Limb (tissue), 2 donors: ENCODE measurements around the gene BHLHE40.

Source experiments
- DNase-seq, 2 donors: peaks; one replicate each; pipeline ENCODE4 v3.0.0-alpha.2; 2016; ENCODE audit errors: extremely low spot score in 2 of 2

The BHLHE40 gene

DNA sequence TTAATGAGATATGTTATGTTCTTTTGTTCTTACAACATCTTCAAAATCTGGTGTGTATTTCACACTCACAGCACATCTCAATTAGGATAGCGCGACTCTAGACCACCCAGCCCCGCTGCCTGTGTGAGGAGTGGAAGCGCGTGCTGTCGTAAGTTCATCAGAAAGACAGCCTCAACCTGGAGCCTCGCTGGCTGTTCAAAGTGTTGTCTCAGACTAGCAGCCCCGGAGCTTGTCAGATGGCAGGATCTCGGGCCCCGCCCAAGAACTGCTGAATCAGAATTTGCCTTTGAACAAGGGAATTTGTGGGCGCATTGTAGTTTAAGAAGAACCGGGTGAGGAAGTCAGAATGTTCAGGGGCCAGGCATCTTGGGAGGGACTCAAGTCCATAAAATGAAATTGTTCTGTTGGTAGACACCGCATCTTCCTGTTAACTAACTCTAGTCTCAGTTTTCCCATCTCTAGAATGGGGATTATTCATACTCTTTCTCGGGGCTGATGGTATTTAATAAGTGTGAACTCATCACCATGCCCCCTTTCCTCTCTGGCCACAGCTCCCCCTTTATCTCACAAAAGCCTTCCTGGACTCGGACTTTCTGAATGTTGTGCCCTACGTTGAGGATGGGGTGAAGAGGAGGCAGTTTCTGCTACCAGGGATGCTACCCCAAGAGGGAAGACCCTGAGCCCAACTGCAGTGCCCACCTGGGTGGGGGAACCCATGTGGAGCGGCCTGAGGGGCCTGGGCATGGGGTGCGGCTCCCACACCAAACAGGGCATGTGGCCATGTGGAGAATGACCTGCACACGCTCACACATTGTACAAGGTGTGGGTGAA lies 40.4 kb downstream of the BHLHE40 start:
- no peak for DNase-seq

DNA sequence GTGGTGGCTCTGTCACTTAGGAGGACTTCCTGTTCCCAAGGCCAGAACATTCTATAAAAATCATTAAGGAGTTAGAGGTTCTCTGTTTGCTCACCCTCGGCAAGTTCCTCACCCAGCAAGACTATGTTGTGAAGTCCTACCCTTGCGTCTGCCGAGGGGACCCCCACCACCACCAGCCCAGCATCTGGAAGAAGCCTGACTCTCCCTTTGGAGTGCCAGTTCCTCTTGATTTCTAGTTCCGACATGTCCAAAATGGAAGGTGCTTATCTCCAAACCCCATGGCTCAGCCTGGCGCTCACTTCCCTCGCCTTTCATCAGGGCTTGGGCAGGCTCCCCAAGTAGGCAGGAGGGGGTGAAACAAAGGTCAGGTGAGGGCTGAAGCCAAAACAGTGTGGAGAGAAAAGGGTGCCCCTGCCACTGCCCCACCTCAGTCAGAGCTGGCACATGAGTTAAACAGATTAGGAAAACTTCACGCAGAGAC lies 41.0 kb downstream of the BHLHE40 start:
- no peak for DNase-seq

DNA sequence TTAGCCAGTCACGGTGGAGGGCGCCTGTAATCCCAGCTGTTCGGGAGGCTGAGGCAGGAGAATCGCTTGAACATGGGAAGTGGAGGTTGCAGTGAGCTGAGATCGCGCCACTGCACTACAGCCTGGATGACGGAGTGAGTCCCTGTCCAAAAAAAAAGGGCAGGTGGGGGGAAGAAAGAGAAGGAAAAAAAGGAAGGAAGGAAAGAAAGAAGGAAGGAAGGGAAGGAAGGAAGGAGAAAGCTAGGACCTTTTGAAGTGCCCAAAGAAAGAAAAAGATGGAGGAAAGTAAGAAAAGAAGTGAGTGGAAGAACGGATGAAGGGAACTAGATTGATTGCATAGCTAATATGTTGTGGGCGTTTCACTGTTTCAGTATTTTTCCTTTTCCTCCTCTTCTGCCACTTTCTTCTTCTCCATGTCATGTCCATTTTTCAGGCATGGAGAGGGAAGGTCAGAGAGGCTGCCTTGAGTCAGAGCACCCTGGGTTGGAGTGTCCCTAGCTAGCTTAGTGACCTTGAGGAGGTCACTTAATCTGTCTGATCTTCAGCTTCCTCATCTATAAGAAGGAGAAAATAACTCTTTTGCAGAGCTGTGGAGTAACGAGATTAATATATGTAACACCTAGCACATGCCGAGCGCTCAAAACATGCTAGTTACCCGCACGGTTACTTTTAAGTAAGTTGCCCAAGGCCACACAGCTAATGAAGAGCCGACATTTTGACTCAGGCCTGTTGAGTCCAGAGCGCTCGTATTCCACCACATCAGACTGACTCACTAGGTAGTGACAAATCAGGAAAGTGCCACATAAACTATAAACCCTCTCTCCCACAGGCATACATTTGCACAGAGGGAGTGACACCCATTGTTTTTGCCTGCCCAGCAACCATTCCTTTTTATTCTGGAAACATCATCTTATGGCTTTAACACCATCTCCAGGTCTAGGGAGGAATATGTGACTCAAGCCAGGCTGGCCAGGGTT lies 42.2 kb downstream of the BHLHE40 start:
- DNase-seq = no peak

DNA sequence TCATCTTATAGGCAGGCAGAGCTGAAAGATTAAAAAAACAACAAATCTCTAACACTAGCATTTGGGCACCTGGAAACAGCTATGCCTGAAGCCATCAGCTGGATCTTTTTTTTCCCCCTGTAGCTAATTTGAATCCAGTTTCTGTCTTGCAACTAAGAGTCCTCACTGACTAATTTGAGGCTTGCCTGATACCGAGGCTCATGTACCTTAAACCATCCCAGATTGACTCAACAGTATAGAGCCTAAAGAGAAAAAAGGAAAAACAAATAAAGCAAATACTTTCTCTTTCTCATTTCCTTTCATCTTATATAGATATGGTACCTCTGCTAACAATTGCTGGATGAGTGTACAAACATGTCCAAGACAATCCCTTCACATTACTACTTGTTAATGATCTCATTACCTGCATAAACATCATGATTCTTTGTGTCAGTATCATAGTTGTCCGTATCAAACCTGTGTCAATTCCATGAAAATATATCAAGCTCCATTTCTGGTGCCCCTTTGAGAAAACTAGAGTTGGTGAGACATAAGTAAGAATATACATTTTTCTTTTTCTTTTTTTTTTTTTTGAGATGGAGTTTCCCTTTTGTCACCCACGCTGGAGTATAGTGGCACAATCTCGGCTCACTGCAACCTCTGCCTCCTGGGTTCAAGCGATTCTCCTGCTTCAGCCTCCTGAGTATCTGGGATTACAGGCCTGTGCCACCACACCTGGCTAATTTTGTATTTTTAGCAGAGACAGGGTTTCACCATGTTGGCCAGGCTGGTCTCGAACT lies 43.1 kb downstream of the BHLHE40 start:
- no peak for DNase-seq

DNA sequence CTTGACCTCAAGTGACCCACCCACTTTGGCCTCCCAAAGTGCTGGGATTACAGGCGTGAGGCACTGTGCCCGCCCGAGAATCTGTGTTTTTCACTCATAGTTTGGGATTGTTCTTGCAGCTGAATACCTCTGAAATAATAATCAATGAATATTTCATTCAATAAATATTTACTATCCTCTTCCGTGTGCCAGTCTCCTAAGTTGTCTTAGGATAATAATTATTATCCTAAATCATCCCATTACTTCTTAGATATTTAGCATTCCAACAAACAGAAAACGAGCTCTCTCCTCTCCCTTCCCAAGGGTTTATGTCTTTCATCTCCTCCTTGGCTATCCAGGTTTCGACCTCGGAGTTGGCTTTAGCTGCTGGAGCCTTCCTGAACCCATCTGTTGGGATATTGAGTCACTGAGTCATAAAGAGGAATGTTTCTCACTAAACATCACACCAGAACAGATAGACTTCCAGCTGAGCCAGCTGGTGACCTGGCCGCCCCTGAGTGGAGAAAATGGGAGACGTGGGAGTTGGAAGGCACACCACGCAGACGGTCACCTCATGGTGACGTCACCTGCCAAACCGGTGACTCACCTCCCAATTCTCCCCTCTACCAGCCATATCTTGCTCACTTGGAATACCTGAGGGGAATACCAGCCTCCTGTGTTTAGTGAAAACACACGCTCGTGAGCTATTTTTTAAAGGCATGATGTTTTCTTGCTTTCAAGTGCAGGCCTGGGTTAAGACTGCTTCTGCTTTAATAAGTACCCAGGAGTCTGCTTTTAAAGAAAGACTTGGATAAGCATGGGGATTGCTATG lies 43.9 kb downstream of the BHLHE40 start:
- no peak for DNase-seq

DNA sequence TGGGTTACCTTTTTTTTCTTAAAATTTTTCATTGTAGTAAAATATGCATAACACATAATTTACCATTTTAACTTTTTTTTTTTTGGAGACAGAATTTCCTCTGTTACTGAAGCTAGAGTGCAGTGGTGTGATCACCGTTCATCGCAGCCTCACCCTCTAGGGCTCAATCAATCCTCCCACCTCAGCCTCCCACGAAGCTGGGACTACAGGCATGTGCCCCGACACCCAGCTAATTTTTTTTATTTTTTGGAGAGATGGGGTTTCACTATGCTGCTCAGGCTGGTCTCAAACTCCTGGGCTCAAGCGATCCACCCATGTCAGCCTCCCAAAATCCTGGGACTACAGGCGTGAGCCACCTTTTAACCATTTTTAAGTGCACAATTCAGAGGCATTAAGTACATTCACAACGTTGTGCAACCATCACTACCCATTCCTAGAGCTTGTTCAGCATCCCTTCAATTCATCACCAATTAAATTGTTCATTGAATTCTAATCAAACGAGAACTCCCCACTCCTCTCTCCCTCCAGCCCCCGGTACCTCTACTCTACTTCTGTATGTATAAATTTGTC lies 44.6 kb downstream of the BHLHE40 start:
- no peak for DNase-seq

DNA sequence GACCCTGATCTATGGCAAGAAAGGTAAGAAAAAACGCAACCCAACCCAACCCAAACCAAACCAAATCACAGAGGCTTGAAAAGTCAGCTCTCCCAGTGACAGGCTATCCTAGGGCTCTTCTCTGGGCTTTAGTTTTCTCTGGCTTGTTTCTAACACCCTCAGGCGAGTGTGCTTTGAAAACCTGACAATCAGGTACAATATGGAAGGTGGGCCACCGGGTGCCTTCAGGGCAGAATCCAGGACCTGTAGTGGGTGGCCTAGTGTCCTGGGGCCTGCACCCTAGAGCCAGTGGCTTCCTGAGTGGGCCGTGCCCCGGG lies 46.8 kb downstream of the BHLHE40 start:
- DNase-seq = no peak

GRCh38 chr3:5029715-5030114 lies 50.5 kb downstream of the BHLHE40 start:
- no peak for DNase-seq

- DNase-seq = no peak
Observed at GRCh38 chr3:5030152-5030551, 50.9 kb downstream of the BHLHE40 start.

- DNase-seq = no peak
Observed at GRCh38 chr3:5032844-5033243, 53.6 kb downstream of the BHLHE40 start.
